ENCODE measurements around the gene TIMP4.

The TIMP4 gene

DNA sequence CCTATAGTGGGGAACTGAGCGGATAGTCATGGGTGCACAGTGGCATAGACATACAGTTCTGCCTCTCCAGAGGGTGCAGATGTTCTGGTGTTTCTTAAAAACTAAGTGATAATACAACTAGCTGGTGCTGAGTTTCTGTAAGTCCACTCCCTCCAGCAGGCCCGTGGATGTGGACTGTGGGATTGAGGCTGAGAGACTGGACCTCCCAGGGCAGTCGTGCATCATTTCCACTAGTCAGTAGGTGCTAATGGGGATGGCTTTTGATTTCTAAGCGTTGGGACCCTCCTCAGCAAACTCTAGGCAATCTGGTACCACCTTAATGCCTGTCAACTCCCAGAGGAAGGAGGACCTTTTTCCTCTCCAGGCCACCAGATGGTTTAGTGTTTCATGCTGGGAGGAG is 27.3 kb upstream of the TIMP4 start:
- DNase-seq (ENCODE audit: low read depth in 2 of 3, low spot score in 2 of 3): no peak

DNA sequence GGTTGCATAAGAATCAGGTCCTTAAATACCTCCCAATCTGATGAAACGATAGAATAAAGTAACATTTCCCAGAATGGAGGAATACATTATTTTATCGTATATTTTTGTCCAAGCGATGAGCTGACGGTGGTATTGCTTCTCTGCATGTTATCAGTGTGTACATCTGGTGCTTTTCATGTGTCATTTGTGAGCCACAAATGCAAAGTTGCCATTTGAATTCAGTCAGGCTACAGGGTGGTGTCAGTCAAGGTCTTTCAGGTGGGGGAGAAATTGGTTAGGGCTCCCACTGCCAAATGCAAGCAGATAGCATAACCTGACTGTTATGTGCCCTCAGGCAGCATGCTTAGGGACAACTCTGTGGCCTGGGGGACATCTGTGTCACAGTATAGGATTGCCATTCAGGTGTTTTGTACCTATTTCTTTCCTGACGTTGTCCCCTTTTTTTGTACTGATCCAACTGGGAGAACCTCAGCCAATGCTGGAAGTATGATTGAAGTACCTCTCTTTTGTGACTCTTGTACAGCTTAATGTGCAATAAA is 26.5 kb upstream of the TIMP4 start:
- DNase-seq (ENCODE audit: low read depth in 2 of 3, low spot score in 2 of 3): no peak

DNA sequence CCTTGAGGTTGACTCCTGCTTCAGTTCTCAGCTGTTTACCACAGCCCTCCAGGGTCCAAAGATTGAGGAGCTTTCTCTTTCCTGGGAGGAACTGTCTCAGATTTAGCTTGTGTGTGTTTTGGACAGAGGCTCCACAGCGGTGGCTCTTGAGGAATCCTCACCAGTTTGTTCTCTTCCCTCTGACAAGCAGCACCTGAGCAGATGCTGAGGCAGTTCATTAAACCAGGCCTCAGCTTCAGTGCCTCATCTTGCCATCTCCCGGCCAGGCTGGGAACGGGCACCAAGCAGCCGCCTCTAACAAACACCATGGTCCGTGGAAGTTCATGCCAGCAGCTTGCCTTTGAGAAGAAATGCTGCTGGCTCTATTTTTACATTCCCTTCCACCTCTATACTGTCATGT is 25.8 kb upstream of the TIMP4 start:
- no peak for DNase-seq (ENCODE audit: low read depth in 2 of 3, low spot score in 2 of 3)

DNA sequence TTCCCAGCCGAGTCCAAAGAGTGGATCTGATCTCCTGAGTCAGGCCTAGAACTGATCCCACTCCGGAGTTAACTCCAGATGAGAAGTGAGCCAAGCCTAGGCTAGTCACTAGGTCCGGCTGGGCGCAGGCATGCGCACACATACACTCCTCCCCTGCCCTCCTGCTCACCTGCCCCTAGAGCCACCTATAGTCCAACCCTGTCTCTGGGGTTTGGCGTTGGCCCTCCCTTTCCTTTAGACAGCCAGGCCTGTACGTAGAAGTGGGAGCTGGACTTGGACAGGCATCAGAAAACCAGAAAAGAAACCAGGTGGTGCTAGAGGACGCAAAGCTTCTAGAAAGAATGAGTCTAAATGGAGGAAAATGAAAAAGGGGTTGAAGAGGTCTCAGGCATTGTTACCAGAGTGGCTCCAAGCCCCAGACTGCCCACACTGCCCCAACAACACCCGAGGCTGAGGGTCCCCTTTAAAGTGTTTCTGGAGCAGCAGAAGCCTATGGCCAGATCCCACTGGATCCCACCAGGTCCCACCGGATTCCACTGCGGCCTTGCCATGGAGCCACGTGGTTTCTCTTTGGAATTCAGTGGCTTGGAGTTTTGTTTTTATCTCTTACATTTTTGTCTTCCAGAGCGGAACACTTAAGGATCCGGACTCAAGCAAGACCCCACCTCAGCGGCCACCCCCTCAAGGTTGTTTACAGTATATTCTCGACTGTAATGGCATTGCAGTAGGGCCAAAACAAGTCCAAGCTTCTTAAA is 24.2 kb upstream of the TIMP4 start:
- no peak for DNase-seq (ENCODE audit: low read depth in 2 of 3, low spot score in 2 of 3)

DNA sequence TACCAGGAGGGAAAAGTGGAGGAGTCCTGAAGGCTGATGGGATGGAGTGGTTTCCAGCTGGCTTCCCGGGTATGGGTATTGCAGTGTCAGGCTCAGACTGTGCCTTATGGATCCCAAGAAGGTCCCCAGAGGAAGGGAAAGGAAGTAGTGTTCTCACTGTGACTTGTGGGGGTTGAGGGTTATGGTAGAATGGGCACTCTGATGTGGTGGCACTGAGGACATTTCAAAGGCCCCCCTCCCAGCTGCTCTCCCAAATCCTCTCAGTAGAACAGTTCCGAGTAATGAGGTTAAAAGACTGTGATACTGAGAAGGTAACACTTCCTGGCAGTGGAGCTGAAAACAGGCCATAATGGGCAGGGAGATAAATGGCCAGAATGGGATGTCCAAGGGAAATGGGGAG is 23.1 kb upstream of the TIMP4 start:
- DNase-seq (ENCODE audit: low read depth in 2 of 3, low spot score in 2 of 3): no peak

DNA sequence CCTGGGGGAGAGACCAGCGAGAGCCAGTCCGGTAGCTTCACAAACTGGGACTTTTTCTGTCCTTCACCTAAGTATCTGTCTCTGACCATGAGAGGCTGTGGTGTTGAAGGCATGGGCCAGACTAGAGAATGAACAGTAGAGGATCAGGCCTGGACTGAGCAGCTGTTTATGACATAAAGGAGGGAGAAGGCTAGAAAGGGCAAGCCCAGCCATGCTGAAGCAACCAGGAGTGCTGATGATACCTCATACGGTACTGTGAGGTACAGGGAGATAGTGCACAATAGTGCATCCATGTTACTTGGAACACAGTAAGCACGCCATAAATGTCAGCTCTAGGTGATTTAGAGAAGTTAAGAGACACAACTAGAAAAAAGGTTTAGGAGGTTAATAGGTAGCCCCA is 22.6 kb upstream of the TIMP4 start:
- DNase-seq (ENCODE audit: low read depth in 2 of 3, low spot score in 2 of 3): no peak

DNA sequence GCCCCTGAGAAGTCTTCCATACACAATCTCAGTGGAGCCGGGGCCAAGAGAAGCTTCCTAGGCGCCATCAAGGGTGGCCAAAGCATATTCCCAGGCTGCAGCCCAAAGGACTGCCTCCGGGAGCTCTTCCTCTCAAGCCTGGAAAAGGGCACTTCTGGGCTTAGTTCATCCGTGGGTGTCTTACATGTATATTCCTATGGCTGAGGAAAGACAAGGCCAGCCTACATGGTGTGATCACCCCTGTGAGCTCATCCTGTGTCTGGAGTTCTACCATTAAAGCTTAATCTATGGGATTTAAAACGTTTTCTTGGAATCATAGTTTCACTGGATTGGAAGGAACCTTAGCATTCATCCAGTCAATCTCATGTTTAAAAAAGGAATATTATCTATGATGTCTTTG is 21.9 kb upstream of the TIMP4 start:
- no peak for DNase-seq (ENCODE audit: low read depth in 2 of 3, low spot score in 2 of 3)

DNA sequence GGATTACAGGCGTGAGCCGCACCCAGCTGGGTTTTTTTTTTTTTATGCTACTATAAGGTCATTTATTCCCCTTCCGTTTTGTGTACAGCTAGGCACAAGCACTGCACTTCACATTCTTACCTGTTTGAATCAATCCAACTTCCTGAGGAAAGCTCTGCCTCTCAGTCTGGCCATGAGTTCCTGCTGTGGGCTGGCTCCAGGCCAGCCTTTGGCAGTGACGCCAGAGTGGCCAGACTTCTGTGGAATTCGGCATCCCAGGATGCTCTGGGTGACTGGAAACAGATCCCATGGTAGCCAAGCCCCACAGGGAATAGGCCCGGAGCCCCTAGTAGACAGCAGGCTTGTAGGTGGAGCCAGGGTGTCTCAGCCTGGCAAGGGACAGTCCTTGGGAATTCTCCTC is 21.5 kb upstream of the TIMP4 start:
- DNase-seq (ENCODE audit: low read depth in 2 of 3, low spot score in 2 of 3): no peak

DNA sequence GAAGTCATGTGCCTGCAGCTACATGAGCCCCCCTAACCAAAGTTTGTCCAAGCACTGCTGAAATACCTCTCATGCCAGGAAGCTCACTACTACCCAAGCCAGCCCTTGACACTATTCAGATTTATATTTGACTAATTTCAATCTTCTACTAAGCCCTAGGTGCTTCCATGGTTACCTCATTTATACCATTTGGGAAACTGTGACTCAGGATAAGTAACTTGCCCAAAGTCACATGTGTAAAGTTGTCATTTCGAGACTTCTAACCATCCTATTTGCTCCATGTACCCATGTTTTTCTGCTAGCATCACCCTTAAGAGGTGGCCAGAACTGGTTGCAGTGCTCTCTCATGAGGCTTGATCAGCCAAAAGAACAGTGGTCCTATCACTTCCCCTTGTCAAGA is 20.7 kb upstream of the TIMP4 start:
- DNase-seq (ENCODE audit: low read depth in 2 of 3, low spot score in 2 of 3): no peak

DNA sequence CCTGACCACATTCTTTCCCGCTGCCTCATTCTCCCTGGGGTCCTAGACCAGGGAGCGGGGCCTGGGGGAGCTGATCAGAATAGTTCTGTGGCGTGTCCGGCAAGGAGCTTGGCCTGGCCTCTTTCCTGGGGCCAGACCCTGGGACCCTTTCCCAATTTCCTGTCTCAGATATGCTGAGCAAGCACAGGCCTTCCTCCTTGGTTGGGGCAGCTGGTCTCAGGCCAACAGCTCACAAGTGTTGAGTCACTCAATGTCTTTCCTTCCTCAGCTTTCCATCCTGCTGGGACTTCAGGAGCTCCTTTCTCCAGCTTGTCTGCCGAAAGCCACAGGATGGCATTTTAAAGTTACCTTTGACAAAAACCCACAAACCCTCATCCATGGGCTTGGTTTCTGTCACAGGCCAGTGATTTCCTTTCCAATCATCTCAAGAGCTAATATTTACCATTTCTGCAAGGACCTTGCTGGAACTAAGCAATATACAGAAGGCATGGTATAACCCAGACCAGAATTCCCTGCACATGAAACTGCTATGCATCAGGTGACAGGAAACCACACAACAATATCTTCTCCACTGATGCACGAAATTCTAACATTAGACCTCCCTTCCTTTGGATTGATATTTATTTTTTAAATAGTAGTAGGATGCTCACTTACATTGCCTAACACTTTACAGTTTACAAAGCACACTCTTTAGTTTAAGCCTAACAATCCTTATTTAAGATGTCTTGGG is 19.5 kb upstream of the TIMP4 start:
- no peak for DNase-seq (ENCODE audit: low read depth in 2 of 3, low spot score in 2 of 3)

DNA sequence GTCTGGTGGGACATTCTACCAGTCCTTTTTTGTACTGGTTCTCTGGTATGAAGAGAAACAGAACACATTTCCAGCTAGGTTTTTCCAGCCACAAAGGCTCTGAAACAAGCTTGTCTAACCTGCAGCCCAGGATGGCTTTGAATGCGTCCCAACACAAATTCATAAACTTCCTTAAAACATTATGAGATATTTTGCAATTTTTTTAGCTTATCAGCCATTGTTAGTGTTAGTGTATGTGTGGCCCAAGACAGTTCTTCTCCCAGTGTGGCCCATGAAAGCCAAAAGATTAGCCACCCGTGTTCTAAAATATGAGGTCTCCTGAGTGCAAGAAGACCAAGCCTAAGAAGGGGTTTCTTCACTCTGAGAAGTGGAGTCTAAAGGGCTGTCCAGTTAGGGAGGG is 18.4 kb upstream of the TIMP4 start:
- no peak for DNase-seq (ENCODE audit: low read depth in 2 of 3, low spot score in 2 of 3)

DNA sequence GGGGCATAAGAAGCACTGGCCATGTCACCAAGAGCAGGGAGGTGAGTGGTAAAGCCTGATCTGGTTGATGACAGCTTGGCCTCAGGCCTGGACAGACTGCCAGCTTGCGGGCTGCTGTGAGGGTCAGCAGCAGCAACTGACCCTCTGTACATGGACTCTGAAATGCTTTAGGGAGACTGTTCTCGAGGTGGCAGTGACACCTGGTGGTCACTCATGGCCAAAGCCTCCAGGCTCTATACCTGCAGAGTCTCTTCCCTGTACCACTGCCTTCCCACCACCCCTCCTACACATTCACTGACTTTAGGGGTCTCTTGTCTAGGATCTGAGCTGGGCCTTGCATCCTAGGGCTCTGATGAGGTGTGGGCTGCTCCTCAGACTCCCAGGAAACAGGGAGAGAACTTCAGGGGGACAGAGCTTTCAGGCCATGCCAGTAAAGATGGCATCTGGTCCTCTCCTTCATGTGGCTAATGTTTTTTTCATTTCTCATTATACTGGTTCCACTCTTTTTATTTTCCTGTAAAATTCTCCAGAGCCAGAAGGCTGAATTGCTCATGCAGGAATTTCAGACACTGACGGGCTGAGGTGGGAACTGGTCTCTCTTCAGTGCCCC is 17.2 kb upstream of the TIMP4 start:
- no peak for DNase-seq (ENCODE audit: low read depth in 2 of 3, low spot score in 2 of 3)

DNA sequence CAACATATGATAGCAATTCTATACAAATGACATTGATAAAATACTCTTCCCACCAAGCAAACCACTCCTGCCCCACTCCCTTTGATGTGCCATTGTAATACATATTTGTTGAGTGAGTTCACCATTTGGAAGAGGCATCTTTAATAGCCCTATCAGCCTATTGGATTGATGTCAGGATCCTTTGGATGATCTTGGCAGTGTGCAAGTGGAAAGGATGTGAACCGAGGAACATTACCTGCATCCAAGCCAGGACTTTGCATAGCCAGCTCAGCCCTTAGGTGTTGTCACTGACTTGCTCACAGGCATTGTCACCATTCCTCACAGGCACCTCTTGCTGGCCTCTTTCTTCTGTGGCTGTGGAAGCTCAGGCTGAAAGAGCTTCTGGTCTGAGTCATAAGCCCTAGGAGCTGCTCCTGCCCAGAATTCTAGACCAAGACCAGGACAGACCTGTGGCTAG is 16.5 kb upstream of the TIMP4 start:
- DNase-seq (ENCODE audit: low read depth in 2 of 3, low spot score in 2 of 3): no peak

DNA sequence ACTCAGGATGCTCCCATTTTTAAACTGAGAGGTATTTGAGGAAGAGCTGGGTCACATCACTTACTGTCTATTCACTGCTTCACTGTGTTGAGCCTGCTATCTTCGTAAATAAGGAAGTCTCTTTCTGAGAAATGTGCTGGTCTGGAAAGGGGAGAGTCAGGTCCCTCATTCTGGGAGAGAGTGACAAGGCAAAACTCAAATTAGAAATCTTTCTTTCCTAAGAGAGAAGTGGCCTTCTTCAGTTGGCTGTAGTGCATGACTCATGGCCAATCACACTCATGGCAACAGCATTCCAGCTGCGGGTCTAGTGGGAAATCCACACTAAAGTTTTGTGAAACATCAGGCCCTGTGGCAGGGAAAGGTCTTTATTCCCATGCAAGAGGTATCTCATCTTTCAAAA is 11.5 kb upstream of the TIMP4 start:
- no peak for DNase-seq (ENCODE audit: low read depth in 2 of 3, low spot score in 2 of 3)

DNA sequence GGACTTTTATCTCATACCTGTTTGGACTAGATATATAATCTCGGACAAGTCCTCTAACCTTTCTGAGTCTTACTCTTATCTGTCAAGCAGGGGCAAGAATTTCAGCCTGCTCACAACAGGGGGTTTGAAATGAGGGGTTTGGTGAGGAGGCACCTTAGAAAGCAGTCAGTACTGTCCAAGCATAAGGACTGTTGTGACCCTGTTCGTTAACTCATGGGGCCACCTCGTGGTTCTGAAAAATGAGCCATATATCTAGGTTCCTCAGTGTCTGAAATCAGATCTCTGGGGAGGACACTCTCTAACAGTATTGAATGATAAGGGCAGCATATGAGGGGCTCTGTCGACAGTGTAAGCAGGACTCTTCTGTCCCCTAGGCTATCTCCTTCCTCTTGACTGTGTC is 7.2 kb upstream of the TIMP4 start:
- no peak for DNase-seq (ENCODE audit: low read depth in 2 of 3, low spot score in 2 of 3)

DNA sequence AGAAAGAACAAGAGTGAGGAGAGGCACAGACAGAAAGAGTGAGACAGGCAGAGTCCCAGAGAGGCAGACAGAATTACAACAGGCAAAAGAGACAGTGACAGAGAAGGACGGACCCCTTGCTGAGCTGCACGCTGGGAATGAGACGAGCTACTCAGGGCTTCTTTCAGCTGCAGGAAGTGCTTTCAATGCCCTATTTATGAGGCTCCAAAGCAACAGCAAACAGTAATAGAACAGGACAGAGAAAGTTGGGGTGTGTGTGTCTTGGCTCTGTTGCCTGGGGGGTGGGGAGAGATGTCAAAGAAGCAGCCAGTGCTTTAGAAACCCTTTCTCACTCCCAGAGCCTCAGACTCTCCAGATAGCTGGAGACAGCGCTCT is 502 bp upstream of the TIMP4 start:
- no peak for DNase-seq (ENCODE audit: low read depth in 2 of 3, low spot score in 2 of 3)

DNA sequence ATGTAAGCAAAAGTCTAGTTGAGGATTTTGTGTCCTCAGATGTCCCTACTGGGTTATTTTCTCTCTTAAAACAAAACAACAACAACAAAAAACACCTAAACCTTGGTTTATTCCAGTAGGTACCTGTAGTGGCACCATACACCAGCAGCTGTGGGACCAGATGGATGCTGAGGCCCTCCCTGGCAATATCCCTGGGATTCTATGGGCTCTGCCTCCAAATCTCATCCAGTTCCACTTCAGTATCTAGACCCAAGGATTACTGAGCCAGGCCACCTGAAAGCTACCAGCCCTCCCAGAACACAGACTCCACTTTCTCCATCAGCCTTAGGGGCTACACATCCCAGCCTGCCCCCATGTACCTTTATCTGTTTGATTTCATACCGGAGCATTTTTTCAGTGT is 1.7 kb downstream of the TIMP4 start:
- DNase-seq (ENCODE audit: low read depth in 2 of 3, low spot score in 2 of 3): no peak

DNA sequence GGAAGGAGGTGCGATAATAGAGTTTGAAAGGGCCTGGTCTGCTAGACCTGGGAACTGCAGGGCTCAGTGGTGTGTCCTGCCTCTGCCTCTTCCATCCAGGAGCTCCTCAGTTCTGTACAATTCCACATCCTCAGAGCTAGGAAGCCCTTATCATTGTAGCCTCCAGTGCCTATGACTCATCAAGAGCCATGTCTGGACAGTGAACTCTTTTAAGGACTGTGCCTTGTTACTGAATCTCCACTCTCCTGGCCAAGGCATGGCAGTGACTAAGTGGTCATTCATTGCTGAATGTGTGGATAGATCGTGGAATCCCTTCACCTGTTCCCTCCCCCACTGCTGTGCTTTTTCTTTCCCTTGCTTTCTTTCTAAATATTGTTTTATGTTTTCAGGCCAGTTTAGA is 2.9 kb downstream of the TIMP4 start:
- no peak for DNase-seq (ENCODE audit: low read depth in 2 of 3, low spot score in 2 of 3)

DNA sequence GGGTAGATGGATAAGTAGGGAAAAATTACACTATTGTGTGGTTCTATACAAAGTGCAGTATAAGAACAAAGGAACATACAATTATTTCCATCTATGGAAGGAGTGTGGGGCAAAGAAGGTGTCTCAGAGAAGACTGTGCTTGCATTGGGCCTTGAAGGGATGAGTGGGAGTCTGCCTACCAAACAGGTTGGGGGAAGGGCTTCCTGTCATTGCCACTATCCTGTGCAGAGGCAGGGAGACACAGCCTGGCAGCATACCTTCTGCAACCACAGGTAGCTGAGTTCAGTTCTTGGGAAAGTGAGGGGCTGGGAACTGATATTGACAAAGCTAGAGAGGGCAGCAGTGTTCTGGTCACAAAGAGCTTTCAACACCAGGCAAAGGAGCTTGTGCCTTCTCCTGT is 3.4 kb downstream of the TIMP4 start:
- no peak for DNase-seq (ENCODE audit: low read depth in 2 of 3, low spot score in 2 of 3)

DNA sequence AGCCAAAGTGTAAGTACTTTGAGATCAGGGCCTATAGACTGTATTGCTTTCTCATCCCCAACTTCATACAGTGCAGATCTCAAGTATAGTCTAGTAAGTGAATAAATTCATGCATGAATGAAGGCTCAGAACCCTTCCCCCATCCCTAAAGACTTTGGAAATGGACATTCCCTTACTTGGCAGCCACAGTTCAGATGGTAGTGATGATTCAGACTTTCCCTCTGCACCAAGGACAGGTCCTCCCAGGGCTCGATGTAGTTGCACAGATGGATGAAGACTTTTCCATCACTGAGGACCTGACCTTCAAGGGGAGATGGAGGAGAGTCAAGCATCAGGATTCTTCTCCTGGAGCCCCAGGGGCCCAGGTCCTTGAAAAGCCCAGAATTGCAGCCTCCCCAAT is 4.6 kb downstream of the TIMP4 start:
- DNase-seq (ENCODE audit: low read depth in 2 of 3, low spot score in 2 of 3): no peak

DNA sequence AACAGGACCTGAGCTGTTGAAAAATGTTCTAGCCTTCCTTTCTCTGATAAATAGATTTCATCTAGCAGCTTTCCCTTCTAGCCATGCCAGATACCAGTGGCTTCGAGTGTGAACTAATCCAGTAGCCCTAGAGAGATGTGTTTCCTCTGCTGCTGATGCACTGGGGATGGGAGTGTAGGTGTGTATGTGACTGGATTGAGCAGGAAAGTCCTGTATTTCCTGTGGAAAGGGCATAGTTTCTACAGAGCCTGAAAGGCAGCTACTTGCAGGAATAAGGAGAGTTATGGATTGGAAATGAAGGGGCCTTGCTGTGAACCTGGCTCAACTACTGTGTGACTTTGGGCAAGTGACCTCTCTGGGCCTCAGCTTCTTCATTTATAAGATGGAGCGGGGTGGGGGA is 8.6 kb downstream of the TIMP4 start:
- DNase-seq (ENCODE audit: low read depth in 2 of 3, low spot score in 2 of 3): no peak

DNA sequence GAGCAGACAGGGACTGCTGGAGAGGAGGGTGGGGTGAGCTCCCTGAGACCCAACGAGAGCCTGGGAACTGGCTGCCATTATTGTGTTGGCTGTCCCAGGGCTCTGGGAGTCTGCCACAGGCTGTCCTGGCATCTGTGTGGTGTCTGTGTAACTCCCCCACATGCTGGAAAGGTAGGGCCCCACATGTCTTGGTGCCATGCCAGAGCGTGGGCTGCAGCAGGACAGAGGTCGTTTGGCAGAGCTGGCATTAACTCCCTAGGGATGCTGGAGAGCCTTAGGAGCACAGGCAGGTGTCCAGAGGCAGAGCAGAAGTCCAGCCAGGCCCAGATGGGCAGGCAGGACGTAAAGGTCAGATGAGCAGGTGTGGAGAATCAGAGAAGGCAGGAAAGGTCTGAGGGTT is 9.7 kb downstream of the TIMP4 start:
- no peak for DNase-seq (ENCODE audit: low read depth in 2 of 3, low spot score in 2 of 3)
